Epithelial cell of proximal tubule (primary cell): Measurements from ENCODE around the gene DCUN1D1. TPM values are rescaled to one million over a fixed set of nuclear protein-coding genes. Genes with fewer than 3 reads are reported as not detected.

ENCODE experiments used
- DNase-seq: peaks from one replicate; pipeline ENCODE4 v3.0.0-alpha.2; 2011; ENCODE audit warnings: low read depth
- H3K4me3 ChIP-seq: 2 replicates; pipeline ENCODE4 v1.5.1; 2011; ENCODE audit warnings: low read depth, mild to moderate bottlenecking, low read length
- total RNA-seq: library from RNA; depleted of rRNA; stranded (reverse); fragments of >200 nt; gene quantifications from 2 replicates; pipeline ENCODE4 v1.2.3, GENCODE V29; 2015
- TF ChIP-seq, protein P1 (sequence below): conservative IDR thresholded peaks from 2 replicates; pipeline ENCODE4 v1.5.1; 2012; ENCODE audit warnings: low read depth, mild to moderate bottlenecking, low read length

DCUN1D1 gene
- total RNA-seq, 1 donor from 2014 or later = 11.3 TPM

GRCh38 chr3:182921665-182922355, 58.5 kb downstream of the DCUN1D1 start:
- H3K4me3 ChIP-seq = no peak overlapping the region
- TF ChIP-seq, protein P1, sequence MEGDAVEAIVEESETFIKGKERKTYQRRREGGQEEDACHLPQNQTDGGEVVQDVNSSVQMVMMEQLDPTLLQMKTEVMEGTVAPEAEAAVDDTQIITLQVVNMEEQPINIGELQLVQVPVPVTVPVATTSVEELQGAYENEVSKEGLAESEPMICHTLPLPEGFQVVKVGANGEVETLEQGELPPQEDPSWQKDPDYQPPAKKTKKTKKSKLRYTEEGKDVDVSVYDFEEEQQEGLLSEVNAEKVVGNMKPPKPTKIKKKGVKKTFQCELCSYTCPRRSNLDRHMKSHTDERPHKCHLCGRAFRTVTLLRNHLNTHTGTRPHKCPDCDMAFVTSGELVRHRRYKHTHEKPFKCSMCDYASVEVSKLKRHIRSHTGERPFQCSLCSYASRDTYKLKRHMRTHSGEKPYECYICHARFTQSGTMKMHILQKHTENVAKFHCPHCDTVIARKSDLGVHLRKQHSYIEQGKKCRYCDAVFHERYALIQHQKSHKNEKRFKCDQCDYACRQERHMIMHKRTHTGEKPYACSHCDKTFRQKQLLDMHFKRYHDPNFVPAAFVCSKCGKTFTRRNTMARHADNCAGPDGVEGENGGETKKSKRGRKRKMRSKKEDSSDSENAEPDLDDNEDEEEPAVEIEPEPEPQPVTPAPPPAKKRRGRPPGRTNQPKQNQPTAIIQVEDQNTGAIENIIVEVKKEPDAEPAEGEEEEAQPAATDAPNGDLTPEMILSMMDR = no peak
- DNase-seq = no peak

- H3K4me3 ChIP-seq = no peak overlapping the region
- no peak for DNase-seq
- TF ChIP-seq, protein P1 = no peak
Measured at GRCh38 chr3:182920515-182921084, 59.7 kb downstream of the DCUN1D1 start.

DNA sequence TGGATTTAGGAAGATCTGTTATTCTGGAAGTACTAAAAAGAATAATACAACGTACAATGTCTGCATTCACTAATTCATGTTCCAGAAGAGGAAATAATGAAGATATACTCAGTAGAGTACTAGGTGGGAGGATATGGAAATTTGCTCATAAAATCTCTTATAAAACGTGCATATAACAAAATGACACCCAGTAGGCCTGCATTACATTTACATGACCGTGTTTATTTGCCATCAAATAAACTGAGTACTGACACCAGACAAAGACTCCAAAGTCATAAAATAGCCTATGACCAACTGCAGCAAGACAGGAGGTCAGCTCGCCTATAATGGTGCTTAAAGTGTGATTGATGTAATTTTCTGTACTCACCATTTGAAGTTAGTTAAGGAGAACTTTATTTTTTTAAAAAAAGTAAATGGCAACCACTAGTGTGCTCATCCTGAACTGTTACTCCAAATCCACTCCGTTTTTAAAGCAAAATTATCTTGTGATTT, 60.4 kb downstream of the DCUN1D1 start:
- no peak for DNase-seq
- H3K4me3 ChIP-seq = no peak overlapping the region
- TF ChIP-seq, protein P1 = no peak

DNA sequence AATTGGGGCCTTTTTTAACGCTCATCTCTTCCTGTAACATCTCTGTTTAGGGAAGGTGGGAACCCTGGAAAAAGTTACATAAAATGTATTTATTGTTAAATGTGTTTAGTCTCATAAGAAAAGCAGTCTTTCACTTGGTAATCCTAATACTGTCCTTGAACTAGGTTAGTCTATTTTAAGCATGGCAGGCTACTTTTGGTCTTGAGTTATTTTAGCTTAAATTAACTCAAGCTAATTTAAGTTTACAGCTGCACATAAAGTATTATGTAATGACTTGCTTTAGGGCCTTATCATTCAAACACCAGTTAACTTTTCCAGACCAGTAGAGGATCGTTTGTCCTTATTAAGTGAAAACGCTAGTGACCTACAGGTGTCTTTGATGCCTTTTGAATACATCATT, 63.2 kb downstream of the DCUN1D1 start:
- H3K4me3 ChIP-seq = no peak overlapping the region
- no peak for DNase-seq
- TF ChIP-seq, protein P1 = no peak

- no peak for DNase-seq
- H3K4me3 ChIP-seq = no peak overlapping the region
- TF ChIP-seq, protein P1 = no peak
Measured at GRCh38 chr3:182914341-182914740, 66.0 kb downstream of the DCUN1D1 start.

GRCh38 chr3:182913889-182914288, 66.4 kb downstream of the DCUN1D1 start:
- no peak for DNase-seq
- H3K4me3 ChIP-seq = no peak overlapping the region
- TF ChIP-seq, protein P1 = no peak

- TF ChIP-seq, protein P1 = no peak
Measured at GRCh38 chr3:182912474-182912873, 67.9 kb downstream of the DCUN1D1 start.

More at GRCh38 chr3:182912474-182912873, 67.9 kb downstream of the DCUN1D1 start:
- no peak overlapping the region for H3K4me3 ChIP-seq
- DNase-seq = no peak
